Left ventricle myocardium inferior (tissue), 1 donor: ENCODE data around the gene RBPJL. TPM values are rescaled to one million over a fixed set of nuclear protein-coding genes. Genes with fewer than 3 reads are reported as not detected.

Experiments used
- DNase-seq: peaks from one replicate; pipeline ENCODE4 v3.0.0-alpha.2; 2020
- H3K27ac ChIP-seq: fragments of 200-600 bp; replicated peaks from 2 replicates; pipeline ENCODE4 v1.8.0; 2021
- H3K27me3 ChIP-seq: fragments of 200-600 bp; 2 replicates; pipeline ENCODE4 v1.8.0; 2021; ENCODE audit warnings: low read depth
- H3K36me3 ChIP-seq: fragments of 200-600 bp; 2 replicates; pipeline ENCODE4 v1.8.0; 2021
- H3K4me1 ChIP-seq: fragments of 200-600 bp; 2 replicates; pipeline ENCODE4 v1.8.0; 2021
- H3K4me3 ChIP-seq: fragments of 200-600 bp; 2 replicates; pipeline ENCODE4 v1.8.0; 2021; ENCODE audit warnings: mild to moderate bottlenecking, moderate library complexity
- H3K9me3 ChIP-seq: fragments of 200-600 bp; replicated peaks from 2 replicates; pipeline ENCODE4 v1.8.0; 2021
- intact Hi-C: fragments of 100-400 bp; cut with micrococcal nuclease; formaldehyde crosslinking; loops from one replicate; pipeline ENCODE4 v1.11.0; 2022
- total RNA-seq: library from RNA; stranded (reverse); fragmentation: NEBNext Ultra II Directional; extraction: Animal tissue kit (Norgen Biotek cat#: 25700); gene quantifications from one replicate; pipeline ENCODE4 v1.2.1, GENCODE V29; 2021
- TF ChIP-seq, protein P1 (sequence below): fragments of 200-600 bp; IDR thresholded peaks from 2 replicates; pipeline ENCODE4 v1.8.0; 2021; ENCODE audit warnings: antibody characterized with exemption, mild to moderate bottlenecking, borderline replicate concordance
- donor health status: DM: no; HTN: yes; CAD: no; lungs with severe emphysema.

The RBPJL gene
- total RNA-seq, 1 donor from 2014 or later: not detected

DNA sequence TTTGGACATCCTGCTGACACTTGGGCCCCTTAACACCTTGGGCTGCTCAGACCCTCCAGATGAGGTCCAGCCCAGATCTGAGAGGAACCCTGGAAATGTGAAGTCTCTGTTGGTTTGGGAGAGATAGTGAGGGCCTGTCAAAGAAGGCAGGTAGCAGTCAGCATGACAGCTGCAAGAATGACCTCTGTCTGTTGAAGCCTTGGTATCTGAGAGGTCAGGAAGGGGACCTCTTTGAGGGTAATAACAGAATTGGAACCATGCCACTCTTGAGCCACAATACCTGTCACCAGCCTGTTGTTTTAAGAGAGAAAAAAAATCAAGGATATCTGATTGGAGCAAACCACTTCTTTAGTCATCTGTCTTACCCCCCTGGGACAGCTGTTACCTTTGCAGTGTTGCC lies 60.5 kb downstream of the RBPJL start:
- H3K9me3 ChIP-seq: no peaks in the 10 kb centered on the region
- peaks cover 34% of the 10 kb centered on the region for H3K4me1 ChIP-seq
- no peaks in the 10 kb centered on the region for H3K27me3 ChIP-seq
- no peak for DNase-seq
- intact Hi-C loops: no loop called here
- H3K27ac ChIP-seq: no peak overlapping the region
- TF ChIP-seq, protein P1, sequence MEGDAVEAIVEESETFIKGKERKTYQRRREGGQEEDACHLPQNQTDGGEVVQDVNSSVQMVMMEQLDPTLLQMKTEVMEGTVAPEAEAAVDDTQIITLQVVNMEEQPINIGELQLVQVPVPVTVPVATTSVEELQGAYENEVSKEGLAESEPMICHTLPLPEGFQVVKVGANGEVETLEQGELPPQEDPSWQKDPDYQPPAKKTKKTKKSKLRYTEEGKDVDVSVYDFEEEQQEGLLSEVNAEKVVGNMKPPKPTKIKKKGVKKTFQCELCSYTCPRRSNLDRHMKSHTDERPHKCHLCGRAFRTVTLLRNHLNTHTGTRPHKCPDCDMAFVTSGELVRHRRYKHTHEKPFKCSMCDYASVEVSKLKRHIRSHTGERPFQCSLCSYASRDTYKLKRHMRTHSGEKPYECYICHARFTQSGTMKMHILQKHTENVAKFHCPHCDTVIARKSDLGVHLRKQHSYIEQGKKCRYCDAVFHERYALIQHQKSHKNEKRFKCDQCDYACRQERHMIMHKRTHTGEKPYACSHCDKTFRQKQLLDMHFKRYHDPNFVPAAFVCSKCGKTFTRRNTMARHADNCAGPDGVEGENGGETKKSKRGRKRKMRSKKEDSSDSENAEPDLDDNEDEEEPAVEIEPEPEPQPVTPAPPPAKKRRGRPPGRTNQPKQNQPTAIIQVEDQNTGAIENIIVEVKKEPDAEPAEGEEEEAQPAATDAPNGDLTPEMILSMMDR: no peak
- peaks cover 38% of the 10 kb centered on the region for H3K36me3 ChIP-seq
- no peak overlapping the region for H3K4me3 ChIP-seq

Other genes with a start within 250 kb of the RBPJL start
- gene KCNS1, start 205.7 kb upstream of the RBPJL start, total RNA-seq: 0.14 TPM
- gene WFDC5, start 191.7 kb upstream of the RBPJL start, total RNA-seq: not detected
- not detected for gene WFDC12, start 182.4 kb upstream of the RBPJL start, total RNA-seq
- gene PI3, start 131.9 kb upstream of the RBPJL start, total RNA-seq: not detected
- gene SEMG1, start 99.8 kb upstream of the RBPJL start, total RNA-seq: not detected
- not detected for gene SEMG2, start 85.5 kb upstream of the RBPJL start, total RNA-seq
- gene SLPI, start 52.3 kb upstream of the RBPJL start, total RNA-seq: 1.8 TPM
- gene MATN4, start 1.5 kb downstream of the RBPJL start, total RNA-seq: not detected
- 77.4 TPM for gene SDC4, start 41.6 kb downstream of the RBPJL start, total RNA-seq
- 20.8 TPM for gene SYS1, start 56.3 kb downstream of the RBPJL start, total RNA-seq
- 0.80 TPM for gene TP53TG5, start 71.5 kb downstream of the RBPJL start, total RNA-seq
- gene DBNDD2, start 101.4 kb downstream of the RBPJL start, total RNA-seq: 362 TPM
- gene PIGT, start 109.3 kb downstream of the RBPJL start, total RNA-seq: 126 TPM
- gene WFDC2, start 162.9 kb downstream of the RBPJL start, total RNA-seq: not detected
- not detected for gene SPINT3, start 208.8 kb downstream of the RBPJL start, total RNA-seq
- not detected for gene WFDC6, start 232.6 kb downstream of the RBPJL start, total RNA-seq
- not detected for gene EPPIN, start 240.6 kb downstream of the RBPJL start, total RNA-seq